Stimulated activated CD8-positive, alpha-beta memory T cell treated with anti-CD3 and anti-CD28 coated beads, Interleukin-15, amount 100 ng/mL, for 24 hours (primary cell): ENCODE results near the gene CLCN2.
"Not testable (repeated sequence)": the region's sequence is repeated elsewhere in the genome, so short reads cannot be mapped to it uniquely, and the experiment has no call there.

Experiments used
- DNase-seq: peaks from one replicate; pipeline ENCODE4 v3.0.0-alpha.2; 2020; ENCODE audit warnings: low read depth

Gene CLCN2

GRCh38 chr3:184345317-184346144, 15.9 kb downstream of the CLCN2 start:
- DNase-seq = no peak

DNA sequence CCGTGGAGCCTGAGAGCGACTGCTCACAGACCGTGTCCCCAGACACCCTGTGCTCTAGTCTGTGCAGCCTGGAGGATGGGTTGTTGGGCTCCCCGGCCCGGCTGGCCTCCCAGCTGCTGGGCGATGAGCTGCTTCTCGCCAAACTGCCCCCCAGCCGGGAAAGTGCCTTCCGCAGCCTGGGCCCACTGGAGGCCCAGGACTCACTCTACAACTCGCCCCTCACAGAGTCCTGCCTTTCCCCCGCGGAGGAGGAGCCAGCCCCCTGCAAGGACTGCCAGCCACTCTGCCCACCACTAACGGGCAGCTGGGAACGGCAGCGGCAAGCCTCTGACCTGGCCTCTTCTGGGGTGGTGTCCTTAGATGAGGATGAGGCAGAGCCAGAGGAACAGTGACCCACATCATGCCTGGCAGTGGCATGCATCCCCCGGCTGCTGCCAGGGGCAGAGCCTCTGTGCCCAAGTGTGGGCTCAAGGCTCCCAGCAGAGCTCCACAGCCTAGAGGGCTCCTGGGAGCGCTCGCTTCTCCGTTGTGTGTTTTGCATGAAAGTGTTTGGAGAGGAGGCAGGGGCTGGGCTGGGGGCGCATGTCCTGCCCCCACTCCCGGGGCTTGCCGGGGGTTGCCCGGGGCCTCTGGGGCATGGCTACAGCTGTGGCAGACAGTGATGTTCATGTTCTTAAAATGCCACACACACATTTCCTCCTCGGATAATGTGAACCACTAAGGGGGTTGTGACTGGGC, 16.7 kb downstream of the CLCN2 start:
- DNase-seq = no peak

DNA sequence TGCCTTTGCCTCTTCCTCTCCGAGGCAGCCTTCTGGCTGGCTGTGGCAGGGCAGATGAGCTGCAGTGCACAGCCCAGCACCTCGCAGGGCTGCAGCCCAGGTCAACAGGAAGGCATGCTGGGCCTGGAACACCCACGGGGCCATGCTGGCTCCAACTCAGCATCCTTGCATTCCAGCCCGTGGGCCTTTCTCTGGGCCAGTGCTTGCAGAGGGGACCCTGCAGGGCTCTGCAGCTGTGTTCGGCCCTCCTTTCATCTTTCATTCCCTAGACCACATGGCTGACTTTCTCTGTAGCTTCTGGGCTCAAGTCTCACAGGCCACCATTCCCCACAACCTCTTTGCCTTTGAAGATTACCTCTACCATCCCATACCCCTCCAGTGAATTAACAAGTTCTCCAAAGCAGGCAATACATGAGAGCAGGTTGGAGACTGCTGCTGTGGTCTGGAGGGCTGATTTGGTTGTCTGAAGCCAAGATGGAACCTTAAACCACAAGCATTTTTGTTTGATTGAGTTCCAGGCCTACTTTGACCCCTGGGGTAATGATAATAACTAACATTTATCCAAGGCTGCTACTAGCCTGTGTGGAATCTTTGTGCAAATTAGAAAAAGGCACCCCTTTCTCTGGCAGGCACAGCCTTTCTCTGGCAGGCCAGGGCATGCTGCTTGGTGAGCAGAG, 18.1 kb downstream of the CLCN2 start:
- DNase-seq = no peak

- no peak for DNase-seq
Measured at GRCh38 chr3:184341925-184342324, 19.5 kb downstream of the CLCN2 start.

DNA sequence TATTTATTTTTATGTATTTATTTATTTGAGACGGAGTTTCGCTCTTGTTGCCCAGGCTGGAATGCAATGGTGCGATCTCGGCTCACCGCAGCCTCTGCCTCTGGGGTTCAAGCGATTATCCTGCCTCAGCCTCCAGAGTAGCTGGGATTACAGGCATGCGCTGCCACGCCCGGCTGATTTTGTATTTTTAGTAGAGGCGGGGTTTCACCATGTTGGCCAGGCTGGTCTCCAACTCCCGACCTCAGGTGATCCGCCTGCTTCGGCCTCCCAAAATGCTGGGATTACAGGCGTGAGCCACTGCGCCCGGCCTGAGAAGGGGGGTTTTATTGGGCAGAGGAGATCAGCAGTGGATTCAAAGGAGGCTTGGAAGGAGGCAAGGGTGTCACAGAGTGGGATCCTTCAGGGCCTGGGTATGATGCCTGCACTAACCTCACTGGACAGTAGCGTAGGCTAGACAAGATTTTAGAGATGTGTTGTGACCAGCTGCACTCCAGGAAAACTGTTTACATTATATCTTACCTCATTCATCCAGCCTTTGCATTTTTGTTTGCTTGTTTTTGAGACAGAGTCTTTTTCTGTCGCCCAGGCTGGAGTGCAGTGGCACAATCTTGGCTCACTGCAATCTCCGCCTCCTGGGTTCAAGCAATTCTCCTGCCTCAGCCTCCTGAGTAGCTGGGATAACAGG, 21.8 kb downstream of the CLCN2 start:
- DNase-seq = not testable (repeated sequence)

GRCh38 chr3:184339001-184339400, 22.4 kb downstream of the CLCN2 start:
- no peak for DNase-seq

- DNase-seq = no peak
Measured at GRCh38 chr3:184338511-184338945, 22.9 kb downstream of the CLCN2 start.

DNA sequence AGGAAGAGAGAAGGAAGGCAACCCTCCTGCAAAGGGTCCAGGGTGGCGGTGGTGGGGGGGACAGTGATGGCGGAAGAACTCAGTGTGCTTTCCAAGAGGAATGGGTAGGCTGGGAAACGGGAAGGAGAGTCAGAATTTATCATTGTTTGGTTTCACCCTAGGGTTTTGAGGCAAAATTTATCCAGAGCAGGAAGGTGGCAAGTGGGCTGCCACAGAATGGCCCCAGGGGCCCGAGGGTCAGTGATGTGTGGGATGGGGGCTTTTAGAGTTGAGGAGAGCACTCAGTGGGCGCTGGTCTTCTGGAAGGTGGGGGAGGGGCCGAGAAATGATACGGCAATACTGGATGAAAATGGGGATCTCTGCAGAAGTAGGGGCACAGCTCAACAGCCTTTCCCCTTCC, 23.4 kb downstream of the CLCN2 start:
- DNase-seq = no peak

- DNase-seq = no peak
Measured at GRCh38 chr3:184337399-184337714, 24.0 kb downstream of the CLCN2 start, which contains the start of gene FAM131A. Gene FAM131A (plus strand): TSS chr3:184337600. CDS start chr3:184337631, 31 bp downstream.

DNA sequence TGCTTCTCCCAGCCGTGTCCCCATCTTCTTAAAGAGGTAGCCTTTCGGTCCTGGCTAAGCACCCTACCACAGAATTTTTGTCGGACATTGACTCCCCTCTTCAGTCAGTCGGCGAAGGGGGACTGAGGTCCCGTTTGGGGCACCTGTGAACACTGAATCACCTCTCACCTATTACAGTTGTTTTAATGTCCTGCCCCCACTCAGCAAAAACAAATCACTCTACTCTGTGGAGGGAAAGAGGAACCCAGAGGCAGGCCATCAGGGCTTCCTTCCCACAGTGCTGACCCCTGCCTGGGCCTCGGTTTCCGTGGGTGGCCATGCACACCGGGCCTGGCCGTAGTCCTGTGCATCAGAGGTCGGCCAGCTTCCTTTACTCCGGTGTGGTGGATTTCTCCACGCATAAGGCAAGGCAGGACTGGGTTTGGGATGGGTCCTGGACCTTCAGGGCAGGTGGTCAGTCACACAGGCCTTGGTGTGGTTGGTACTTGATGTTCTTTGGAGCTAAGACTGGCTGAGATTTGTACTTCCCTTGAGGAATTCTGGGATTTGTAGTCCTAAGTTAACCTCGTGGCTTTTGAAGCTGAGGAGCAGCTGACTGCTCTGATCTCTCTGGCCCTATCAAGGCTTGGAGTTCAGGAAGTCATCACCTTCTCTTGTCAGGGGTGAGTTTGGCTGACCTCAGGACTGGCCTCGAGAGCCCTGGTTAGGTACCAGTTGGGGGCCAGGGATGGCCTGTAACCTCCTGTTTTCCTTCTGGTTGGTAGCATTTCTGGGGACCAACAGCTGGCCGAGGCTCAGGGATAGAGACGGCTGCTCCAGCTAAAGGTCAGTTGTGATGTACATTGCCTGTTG, 24.6 kb downstream of the CLCN2 start:
- no peak for DNase-seq

- DNase-seq = peak; percentile 93
Measured at GRCh38 chr3:184335661-184336546, 25.5 kb downstream of the CLCN2 start.

GRCh38 chr3:184335291-184335660, 26.1 kb downstream of the CLCN2 start:
- no peak for DNase-seq

DNA sequence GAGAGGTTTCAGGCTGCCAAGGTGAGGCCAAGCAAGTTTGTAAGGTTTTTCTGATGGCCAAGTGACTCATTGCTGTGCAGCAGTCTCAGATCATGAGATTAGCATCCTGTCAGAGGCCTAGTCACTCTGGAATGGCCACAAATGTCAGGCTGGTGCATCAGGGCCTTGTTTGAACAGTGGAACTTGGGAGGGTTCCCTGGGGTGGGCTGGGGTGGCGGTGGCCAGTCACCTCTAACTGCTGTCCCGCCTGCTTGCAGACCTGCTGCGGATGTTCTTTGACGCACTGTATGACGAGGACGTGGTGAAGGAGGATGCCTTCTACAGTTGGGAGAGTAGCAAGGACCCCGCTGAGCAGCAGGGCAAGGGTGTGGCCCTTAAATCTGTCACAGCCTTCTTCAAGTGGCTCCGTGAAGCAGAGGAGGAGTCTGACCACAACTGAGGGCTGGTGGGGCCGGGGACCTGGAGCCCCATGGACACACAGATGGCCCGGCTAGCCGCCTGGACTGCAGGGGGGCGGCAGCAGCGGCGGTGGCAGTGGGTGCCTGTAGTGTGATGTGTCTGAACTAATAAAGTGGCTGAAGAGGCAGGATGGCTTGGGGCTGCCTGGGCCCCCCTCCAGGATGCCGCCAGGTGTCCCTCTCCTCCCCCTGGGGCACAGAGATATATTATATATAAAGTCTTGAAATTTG, 26.8 kb downstream of the CLCN2 start:
- no peak for DNase-seq

DNA sequence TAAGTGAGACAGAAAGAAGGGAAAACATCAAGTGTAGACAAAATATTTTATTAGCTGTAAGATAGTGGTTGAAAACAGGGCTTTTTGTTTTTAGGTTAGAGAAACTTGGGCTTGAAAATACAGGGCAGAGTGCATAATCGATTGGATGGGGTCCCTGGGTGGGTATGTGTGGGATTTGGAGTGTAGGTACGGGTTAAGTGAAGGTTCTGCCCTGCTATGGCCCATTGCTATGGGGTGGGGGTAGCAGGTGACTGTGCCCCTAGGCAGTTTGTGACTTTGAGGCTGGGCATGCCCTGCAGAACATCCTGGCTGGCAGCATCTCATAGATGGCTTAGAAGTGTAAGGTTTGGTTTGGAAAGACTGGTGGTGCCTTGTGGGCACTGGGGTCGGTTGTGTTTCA, 27.7 kb downstream of the CLCN2 start:
- no peak for DNase-seq

DNA sequence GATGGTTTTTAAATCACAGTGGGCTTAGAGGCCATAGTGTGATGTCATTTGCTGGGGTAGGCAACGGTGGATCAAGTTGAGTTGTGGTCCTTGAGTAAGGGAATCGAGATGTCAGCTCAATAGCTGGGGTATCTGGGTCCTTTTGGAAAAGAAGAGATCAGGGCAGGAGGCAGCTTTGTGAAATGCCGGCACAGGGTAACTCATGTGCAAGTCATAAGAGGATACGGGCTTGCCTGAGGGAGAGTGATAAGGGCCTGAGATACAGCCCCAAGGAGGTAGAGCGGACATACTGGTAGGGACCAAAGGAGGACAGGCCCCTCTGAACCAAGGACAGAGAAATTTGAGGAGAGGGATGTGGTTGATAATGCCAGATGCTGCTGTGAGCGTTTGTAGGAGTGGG, 28.2 kb downstream of the CLCN2 start:
- no peak for DNase-seq

DNA sequence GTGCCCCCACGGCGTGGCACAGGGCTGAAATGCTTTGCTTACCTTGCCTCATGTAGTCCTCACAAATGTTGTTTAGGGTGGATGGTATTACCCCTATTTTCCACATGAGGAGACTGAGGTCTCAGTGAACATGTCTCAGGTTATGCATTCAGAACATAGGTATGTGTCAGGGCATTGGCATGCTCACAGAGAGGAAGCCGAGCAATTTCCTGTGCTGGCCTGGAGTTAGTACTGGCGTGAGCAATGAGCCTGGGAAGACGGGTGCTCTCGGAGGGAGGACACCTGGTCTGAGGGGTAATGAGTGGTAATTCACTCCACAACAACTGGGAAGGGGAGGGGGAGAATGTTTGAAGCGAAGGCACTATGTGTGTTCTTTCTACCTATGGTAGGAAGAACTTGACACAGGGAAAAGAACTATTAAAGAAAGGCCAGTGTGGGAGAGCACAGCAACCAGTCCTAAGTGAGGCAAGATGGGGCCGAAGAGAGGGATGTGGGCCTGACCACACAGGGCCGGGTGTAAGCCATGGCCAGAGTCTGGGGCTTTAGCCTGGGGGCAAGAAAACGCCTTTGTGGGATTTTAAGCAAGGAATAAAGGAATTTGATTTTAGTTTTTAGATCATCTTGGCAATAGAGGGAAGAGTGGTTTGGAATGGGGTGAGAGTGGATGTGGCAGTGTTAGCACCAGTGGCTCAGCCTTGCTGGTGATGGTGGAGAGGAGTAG, 28.9 kb downstream of the CLCN2 start:
- DNase-seq = no peak

DNA sequence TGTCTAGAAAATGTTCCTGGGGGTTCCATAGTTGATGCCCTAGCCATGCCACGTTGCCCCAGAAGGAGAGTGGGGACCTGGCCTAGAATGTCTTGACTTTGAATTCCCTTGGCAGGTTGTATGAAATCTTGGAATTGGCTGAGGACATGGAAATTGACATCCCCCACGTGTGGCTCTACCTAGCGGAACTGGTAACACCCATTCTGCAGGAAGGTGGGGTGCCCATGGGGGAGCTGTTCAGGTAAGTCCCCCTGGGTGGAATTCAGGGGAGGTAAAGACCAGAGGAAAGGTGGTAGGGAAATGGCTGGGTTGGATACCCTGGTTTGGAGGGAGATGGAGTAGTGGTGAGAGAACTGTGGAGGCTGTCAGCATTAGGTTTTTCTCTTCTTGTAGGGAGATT, 32.9 kb downstream of the CLCN2 start:
- no peak for DNase-seq

DNA sequence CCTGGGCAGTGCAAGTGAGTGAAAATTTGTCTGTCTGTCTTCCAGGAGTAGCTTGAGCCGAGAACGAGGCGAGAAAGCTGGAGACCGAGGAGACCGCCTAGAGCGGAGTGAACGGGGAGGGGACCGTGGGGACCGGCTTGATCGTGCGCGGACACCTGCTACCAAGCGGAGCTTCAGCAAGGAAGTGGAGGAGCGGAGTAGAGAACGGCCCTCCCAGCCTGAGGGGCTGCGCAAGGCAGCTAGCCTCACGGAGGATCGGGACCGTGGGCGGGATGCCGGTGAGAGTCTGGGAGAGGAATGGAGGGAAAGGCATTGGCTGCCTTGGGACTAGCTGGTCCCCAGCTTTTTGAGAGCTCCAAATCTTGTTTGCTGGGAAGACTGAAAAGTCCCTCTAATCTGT, 34.2 kb downstream of the CLCN2 start:
- no peak for DNase-seq

- DNase-seq = no peak
Measured at GRCh38 chr3:184325715-184326369, 35.6 kb downstream of the CLCN2 start.
